Stimulated activated CD4-positive, alpha-beta T cell treated with anti-CD3 and anti-CD28 coated beads, Interleukin-15, amount 100 ng/mL, for 48 hours (primary cell): ENCODE data around the gene GCLM.
"Not testable (repeated sequence)": the region's sequence is repeated elsewhere in the genome, so short reads cannot be mapped to it uniquely, and the experiment has no call there.

ENCODE experiments used
- DNase-seq, 2 donors: peaks; one replicate each; pipeline ENCODE4 v3.0.0-alpha.2; 2020; ENCODE audit warnings: low read depth in 2 of 2

GCLM gene, protein sequence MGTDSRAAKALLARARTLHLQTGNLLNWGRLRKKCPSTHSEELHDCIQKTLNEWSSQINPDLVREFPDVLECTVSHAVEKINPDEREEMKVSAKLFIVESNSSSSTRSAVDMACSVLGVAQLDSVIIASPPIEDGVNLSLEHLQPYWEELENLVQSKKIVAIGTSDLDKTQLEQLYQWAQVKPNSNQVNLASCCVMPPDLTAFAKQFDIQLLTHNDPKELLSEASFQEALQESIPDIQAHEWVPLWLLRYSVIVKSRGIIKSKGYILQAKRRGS

DNA sequence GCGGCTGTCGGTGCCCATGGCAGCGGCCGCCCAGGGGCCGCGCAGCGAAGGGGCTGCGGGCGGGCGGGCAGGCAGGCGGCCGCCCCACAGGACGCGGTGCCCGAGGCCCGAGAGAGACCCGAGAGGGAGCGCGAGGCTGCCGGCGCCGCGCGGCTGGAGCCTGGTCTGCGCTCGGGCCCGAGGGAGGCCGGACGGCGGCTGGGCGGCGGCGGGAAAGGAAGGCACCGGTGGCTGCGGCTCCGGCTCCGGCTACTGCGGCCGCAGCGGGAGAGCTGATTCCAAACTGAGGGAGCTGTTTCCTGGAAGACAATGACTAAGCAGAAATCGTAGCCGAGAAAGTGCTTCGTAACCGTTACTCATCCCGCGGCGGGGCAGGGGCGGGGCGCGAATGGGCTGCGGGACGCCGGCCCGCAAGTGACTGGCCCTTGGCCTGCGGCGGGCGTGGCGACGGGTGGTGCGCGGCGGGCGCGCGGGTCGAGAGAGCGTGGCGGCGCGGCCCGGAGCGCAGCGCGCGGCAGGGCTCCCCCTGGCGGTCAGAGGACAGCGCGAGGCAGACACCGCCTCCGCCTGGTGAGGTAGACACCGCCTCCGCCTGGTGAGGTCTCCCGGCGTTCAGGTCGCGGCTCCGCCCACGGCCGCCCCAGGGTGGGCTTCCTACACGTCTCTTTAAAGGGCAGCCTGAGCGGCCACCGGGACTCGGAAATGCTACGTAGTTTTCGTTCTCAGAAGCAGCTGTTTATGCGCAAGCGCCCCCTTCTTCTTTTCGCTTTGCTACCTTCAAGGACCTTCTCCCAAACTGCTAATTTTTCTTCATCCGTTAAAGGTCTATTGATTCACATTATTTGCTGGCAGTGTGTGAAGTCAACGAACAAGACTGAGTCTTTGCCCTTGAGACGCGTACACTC is at the start of gene GCLM:
TSS of gene GCLM (minus strand) at position 285 of the 905 bp plus-strand sequence. CDS start at position 18, 267 bp downstream.
- DNase-seq = peak; percentile 72 to 85

DNA sequence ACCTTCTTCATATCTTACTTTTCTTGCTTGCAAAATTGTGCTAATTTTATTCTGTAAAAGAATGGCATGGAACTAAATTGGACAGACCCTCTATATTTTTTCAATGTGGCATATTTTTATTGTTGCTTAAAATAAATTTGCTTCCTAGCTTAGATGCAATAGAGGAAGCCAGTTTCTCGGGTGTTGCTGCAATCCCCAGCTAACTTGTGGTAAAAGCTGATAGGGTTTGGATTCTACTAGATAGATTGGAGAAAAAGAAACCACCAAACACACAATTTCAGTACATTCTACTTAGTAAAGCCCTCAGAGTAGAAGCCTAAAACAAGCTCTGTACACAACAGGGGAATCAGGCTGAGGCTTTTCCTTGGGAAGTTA is 49.5 kb upstream of the GCLM start:
- DNase-seq = no peak

DNA sequence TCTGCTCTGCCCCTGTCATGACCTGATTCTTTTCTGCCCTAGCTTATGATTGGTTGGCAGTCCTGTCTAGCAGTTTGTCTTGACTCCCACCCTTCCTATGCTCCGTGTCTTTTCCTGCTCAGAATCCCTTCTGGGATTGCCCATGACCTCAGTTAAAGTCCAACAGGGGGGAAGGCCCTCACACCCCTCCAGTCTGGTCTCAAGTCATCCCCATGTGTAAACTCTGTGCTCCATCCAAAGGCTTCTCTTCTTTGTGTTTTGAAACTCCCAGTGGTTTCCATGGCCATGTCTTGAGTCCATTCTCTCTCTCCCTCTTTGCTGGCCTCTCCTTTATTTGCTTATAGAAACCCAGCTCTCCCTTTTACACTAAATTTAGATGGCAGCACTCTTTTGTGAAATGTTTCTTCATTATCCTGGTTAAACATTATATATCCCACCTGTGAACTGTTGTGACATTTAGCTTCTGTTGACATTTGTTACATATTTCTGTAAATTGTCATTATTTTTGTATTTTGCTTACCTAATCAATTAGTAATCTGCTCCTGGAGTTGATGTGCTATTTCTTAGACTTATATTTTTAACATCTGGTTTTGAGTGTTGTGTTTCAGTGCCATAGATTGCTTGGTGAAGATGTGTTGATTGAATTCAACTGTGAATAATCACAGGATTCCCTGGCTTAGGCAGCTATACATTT is 48.9 kb upstream of the GCLM start:
- no peak for DNase-seq

DNA sequence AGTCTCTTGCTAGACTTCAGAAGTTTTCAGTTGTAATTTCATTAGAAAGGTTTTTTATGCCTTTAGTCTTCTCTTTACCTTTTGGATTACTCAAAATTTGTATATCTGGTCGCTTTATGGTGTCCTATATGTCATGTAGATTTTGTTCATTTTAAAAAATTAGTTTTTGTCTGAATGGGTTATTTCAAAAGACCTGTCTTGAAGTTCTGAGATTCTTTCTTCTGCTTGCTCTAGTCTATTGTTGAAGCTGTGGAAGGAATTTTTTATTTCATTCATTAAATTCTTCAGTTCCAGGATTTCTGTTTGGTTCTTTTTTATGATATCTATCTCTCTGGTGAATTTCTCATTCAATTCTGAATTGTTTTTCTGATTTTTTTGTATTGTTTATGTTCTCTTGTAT is 46.5 kb upstream of the GCLM start:
- no peak for DNase-seq

DNA sequence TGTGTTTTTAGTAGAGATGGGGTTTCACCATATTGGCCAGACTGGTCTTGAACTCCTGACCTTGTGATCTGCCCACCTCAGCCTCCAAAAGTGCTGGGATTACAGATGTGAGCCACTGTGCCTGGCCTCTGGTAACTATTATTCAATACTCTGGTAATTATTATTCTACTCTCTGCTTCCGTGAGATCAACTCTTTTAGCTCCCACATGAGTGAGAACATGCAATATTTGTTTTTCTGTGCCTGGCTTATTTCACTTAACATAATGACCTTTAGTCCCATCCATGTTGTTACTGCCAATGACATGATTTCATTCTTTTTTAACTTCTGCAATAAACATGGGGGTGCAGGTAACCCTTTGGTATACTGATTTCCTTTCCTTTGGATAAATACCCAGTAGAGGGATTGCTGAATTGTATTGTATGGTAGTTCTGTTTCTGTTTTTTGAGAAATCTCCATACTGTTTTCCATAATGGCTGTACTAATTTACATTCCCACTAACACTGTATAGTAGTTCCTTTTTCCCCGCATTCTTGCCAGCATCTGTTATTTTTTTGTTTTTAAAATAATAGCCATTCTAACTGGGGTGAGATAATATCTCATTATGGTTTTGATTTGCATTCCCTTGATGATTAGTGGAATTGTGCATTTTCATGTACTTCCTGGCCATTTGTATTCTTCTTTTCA is 37.9 kb upstream of the GCLM start:
- DNase-seq = not testable (repeated sequence)

DNA sequence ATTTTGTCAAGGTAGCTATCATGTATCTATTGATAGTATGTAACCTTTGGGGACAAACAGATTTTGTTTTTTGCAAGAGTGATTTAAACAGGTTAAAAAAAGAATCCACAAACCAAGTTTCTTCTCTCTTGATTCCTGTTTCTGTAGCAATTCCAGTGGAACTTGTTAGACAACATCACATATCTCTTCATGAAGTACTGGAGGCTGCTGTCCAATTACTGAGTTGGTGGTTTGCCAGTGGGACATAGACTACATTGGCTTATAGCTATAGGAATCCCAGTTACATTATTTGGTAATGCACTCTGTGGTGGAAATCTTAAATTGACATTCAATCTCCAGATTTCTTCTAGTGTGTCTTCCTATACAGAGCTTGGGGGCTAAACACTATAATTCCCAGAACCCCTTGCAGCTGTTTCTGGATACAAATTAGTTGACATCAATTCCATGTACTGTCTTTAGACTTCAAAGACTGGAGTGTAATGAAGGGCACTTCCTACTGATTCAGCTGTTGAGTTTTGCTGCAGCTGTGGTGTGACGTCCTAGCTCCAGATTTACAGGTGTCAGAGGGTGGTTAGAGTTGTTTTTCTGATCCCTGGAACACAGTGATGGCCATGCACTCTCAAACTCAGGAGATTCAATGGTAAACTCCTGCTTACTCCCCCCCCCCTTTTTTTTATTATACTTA is 29.4 kb upstream of the GCLM start:
- no peak for DNase-seq

DNA sequence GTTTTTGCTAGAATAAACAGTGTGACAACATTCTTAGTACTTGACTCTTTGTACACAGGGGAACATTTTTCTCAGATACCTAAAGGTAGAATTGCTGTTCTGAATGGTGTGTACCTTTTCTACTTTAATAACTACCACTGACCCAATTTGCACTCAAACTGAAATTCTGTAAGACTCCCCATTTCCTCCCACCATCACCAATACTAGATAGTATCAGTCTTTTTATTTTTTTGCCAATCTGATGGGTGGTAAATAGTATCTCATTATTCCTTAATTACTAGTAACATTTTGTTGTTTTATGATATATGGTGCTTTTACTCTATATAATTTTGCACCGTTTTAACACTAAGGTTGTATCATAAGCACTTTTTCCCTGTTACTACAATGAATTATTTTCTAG is 28.8 kb upstream of the GCLM start:
- no peak for DNase-seq

DNA sequence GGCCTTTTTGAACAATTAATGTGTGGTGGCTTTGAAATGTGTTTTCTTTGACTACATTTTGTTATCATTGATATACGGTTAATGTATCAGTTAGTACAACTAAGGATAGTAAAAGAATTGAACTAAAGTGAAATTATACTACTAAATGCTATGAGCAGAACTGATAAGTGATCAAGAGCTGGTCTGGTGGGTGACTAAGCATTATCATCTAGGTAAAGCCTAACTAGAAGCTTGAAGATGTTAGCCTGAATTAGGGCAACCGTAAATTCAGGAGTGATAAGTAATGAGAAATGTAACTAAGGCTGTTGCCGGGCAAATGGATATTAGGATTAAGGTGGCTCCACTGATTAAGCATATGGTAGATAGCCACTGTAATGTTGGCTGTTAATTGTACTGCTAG is 16.0 kb upstream of the GCLM start:
- DNase-seq = no peak

DNA sequence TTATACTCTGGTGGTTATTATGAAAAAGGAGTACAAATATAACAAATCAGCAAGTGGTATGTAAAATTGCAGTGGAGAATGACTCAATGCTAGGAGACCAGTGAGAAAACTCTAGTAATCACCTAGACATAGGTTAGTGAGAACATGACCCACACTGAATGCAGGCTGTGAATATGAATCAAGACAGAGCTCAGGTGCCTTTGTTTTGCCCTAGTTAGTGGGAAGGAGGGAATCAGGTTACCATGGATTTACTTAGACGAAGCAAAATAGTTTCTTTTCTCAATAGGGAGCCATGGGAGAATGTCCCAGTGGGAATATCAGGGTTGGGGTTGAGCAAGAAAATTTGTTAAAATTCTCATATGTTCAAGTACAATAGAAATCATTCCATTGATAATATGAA is 10.6 kb upstream of the GCLM start:
- DNase-seq = no peak

DNA sequence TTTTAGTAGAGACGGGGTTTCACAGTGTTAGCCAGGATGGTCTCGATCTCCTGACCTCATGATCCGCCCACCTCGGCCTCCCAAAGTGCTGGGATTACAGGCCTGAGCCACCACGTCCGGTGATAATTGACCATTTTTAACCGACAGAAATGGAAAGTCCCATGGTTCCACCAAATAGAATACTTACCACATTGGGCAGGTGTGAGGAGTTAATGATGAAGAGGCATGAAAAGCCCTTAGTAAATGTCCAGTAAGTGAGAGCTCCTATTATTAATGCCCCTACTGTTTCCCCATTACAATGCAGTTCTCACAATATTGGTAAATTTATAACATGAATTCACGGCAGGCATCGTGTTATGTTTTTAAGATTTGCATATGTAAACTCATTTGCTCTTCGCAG is 8.1 kb upstream of the GCLM start:
- DNase-seq = no peak

DNA sequence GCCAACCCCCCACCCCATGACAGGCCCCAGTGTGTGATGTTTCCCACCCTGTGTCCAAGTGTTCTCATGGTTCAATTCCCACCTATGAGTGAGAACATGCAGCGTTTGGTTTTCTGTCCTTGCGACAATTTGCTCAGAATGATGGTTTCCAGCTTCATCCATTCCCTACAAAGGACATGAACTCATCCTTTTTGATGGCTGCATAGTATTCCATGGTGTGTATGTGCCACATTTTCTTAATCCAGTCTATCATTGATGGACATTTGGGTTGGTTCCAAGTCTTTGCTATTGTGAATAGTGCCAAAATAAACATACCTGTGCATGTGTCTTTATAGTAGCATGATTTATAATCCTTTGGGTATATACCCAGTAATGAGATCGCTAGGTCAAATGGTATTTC is 1.6 kb upstream of the GCLM start:
- DNase-seq = not testable (repeated sequence)

DNA sequence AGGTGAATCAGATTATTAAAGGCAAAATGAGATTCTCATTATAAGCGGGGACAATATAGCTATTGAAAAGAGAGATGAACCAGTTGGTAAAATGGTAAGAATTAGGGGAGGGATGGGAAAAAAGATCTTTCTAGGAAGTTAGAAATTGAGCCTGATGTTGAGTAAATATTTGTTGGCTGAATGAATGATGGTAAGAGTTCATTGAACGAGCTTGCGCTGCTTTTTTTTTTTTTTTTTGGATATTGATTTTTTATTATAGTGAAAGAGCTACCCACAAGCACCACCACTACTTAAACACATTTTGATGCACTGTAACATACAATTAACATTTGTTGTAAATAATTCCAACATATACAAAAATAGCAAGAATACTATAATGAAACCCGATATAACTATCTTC is 1.1 kb upstream of the GCLM start:
- no peak for DNase-seq

DNA sequence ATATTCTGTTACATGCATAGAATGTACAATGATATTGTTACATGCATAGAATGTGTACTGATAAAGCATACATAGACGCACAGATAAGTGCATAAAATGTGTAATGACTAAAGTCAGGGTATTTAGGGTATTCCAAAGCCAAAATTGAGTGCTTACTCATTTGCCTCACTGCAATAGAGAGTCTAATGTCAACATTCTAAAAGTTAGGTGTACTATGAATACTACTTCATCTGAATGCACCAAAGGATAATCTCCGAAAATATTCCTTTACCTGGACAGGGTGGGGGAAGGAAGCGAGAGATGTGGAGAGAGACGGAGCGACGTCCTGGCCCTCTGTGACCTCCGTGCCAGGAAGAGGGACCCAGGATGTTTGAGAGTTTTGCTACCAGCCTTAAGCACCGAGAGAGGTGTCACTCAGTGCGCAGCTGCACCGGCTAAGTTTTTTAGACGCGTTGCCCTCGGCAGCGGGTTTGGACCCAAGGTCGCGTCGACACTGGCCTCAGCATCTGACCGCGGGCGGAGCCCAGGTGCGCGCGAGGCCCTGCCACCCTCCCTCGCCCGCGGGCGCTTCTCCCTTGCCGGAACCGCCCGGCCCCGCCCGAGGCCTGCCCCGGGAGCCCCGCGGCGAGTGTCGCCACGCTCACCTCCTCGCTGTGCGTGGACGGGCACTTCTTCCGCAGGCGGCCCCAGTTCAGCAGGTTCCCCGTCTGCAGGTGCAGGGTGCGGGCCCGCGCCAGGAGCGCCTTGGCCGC is 660 bp downstream of the GCLM start:
- DNase-seq = peak in 1 of 2 donors; percentile 14

DNA sequence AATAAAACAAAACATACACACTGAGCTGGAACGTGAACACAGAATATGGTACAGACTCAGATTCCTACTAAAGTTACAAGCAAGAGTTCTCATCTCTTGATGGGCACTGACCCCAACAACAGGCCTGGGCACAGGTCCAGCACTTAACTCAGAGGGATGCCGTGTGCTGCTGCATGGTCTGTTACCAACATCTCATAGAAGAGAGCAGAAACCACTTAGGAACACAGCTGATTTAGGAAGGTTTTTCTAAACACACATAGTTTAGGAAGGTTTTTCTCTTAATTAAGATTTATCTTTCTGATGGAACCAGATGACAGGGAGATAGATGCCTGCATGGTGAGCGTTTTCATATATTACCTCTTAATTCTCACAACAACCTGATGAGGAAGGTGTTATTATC is 1.5 kb downstream of the GCLM start:
- DNase-seq = no peak

DNA sequence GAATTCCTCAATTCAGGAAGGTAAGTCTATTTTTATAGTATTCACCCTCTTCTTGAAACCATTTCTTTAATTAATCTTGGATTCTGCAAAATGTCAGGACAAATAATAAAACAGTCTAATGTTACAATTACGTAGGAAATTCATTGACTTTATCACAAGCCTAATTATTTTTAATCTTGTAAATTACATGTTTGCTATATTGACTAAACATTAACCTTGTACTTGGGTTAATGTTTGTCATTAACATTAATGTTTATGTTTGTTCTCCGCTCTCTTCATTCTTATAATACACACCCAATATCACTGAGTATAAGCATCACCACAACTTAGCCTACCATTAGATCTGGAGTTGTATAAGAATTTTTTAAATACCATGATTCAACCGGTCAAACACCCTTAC is 2.8 kb downstream of the GCLM start:
- no peak for DNase-seq

DNA sequence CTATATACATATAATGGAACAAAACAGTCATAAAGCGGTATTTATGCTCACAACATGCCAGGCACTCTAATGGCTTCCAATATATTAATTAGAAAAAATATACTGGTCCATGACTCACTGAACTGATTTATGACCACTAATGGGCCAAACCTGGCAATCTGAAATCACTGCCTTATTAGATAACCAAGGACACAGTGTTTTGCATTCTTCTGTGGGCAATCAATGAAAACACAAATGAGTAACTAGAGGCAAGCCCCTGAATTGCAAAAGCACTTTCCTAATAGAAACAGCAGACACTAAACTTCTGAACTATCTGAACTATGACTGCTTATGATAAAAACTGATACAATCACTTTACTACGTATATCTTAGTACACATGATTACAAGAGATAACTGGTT is 3.5 kb downstream of the GCLM start:
- no peak for DNase-seq

DNA sequence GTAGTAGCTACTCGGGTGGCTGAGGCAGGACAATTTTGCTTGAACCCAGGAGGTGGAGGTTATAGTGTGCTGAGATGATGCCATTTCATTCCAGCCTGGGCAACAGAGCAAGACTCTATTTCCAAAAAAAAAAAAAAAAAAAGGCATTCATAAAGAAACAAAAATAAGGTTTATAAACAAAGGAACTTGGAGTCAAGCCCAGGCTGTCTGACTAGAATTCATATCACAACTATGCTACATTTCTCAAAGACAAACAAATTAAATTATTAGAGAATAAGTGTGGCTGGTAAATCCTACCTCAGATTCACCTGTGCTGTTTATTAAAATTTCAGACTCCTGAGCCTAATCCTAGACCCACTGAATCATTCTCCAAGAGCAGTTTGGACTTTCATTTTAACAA is 4.2 kb downstream of the GCLM start:
- no peak for DNase-seq

DNA sequence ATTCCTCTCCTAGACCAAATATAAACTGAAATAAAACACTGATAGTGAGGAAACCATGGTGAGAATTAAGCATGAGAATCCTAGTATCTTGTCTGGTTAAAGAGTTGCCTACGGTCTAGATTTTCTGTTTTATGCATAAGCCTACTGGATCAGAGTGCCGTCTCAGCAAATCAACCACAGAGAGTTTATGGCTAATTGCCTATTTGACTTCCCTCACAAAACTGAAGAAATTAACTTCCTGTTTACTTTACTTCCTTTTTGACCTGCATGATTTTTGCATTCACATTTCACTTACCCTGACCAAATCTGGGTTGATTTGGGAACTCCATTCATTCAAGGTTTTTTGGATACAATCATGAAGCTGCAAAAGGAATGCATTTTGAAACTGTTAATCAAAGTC is 5.0 kb downstream of the GCLM start:
- no peak for DNase-seq

DNA sequence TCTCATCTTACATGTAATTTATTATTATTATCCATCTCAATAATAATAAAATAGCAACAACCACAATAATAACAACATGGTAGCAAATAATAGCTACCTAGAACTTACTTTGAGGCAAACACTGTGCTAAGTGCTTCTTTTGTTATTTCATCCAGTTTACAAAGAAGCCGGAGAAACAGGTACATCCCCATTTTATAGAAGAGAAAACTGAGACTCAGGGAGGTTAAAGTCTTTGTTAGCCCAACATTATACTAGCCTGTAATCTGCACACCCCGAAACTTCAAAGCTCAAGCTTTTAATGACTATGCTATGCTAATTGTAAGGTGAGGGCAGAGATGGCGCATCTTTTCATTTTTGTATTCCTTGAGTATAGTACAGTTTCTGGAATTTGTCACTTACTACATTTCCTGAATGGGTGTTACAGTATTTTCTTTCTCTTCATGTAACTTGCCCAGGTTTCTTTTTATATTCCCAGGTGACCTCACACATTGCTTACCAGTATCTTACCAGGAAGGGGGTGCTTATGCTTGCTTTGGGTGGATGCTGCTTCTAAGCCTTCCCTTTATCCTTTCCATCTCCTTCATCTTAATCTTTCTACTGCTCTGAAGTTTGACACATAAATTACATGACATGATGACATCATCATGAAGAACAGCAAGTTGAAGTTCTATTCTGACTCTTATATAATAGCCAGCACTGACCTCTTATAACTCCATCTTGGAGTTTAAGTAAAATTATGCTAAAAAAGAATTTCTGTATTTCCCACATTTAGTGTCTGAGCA is 8.3 kb downstream of the GCLM start:
- no peak for DNase-seq
